GM18870 (cell line): ENCODE measurements around the gene RETREG1.

ENCODE experiments used
- ATAC-seq: cut with Tn5 transposase; IDR thresholded peaks from one replicate; pipeline ENCODE4 v1.9.1; 2021; ENCODE audit warnings: moderate library complexity; ENCODE audit not compliant: unreplicated experiment

The RETREG1 gene

GRCh38 chr5:16585041-16585667 is 31.6 kb downstream of the RETREG1 start:
- ATAC-seq: peak; percentile 68

GRCh38 chr5:16582081-16582480 is 34.7 kb downstream of the RETREG1 start:
- ATAC-seq: no peak

DNA sequence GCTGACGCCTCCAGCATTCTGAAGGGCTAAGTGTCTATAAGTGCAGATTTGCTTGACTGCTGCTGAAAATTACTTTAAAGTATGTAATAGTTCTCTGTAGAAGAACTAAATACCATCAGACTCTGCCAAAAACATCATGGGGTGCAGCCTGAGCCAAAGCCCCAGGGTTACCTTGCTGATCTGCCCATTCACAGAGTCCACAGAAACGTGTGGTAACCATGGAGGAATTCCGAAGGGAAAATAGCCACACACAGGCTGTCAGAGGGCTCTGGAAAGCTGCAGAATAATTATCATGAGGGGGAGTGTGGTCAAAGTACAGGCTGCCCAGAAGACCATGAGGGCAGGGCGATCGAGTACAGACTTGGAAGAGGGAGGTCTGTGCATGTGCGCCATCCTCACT is 36.4 kb downstream of the RETREG1 start:
- no peak for ATAC-seq

DNA sequence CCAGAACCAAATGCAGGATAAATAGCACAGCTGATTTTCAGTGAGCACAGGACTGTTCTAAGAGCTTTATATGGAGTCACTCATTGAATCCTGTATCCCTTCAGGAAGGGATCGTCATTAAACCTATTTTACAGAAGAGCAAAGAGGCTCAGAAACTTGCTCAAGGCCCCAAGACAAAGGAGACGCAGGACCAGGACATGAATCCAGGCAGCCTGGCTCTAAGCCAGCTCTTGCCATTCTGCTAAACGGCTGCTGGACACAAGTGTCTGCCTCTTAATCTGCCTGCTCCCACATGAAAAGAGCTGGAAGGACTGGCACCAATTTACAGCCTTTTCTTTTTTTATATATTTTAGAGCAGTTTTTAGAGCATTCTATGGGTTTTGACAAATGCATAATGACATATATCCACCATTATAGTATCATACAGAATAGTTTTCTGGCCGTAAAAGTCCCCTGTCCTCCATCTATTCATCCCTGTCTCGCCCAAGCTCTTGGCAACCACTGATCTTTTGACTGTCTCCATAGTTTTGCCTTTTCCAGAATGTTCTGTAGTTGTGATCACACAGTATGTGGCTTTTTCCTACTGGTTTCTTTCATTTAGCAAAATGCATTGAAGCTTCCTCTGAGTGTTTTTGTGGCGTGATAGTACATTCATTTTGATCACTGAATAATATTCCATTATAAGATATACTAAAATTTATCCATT is 37.5 kb downstream of the RETREG1 start:
- no peak for ATAC-seq

DNA sequence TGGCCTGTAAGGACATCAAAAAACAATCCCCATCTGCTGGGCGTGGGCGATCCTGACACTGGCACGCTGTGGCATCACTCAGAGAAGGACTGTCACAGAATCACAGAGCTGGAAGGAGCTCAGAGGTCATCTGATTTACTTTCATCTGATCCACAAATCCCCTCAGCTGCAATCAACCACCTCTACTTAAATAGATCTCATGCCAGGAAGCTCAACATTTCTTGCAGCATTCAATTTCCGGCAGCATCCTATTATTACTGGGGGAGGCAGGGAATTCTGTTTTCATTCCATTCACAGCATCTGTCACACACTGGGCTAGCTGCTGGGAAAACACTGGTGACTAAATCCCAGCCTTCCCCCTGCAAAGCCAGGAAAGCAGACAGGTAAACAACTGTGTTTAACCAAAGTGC is 38.3 kb downstream of the RETREG1 start:
- no peak for ATAC-seq

- ATAC-seq: no peak
Observed at GRCh38 chr5:16577677-16578076, 39.1 kb downstream of the RETREG1 start.

GRCh38 chr5:16574789-16575721 is 41.7 kb downstream of the RETREG1 start:
- no peak for ATAC-seq

DNA sequence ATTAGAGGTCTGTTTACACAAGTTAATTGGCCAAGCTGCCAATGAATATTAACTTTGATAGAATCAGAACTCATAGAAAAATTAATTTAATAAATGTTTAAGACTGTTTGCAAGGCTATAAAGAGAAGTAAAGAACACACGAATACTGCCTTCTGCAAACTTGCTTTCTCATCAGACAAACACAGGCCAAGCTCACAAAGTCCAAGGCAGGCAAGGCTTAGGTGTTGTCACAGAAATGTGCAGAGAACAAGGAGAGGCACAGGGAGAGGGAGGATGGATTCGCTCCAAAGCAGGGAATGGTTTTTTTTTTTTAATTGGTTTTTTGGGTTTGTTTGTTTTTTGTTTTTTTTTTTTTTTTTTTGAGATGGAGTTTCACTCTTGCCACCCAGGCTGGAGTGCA is 43.4 kb downstream of the RETREG1 start:
- ATAC-seq: no peak

- no peak for ATAC-seq
Observed at GRCh38 chr5:16572289-16573015, 44.3 kb downstream of the RETREG1 start.

- no peak for ATAC-seq
Observed at GRCh38 chr5:16571016-16571415, 45.8 kb downstream of the RETREG1 start.

- no peak for ATAC-seq
Observed at GRCh38 chr5:16570121-16570815, 46.5 kb downstream of the RETREG1 start.

DNA sequence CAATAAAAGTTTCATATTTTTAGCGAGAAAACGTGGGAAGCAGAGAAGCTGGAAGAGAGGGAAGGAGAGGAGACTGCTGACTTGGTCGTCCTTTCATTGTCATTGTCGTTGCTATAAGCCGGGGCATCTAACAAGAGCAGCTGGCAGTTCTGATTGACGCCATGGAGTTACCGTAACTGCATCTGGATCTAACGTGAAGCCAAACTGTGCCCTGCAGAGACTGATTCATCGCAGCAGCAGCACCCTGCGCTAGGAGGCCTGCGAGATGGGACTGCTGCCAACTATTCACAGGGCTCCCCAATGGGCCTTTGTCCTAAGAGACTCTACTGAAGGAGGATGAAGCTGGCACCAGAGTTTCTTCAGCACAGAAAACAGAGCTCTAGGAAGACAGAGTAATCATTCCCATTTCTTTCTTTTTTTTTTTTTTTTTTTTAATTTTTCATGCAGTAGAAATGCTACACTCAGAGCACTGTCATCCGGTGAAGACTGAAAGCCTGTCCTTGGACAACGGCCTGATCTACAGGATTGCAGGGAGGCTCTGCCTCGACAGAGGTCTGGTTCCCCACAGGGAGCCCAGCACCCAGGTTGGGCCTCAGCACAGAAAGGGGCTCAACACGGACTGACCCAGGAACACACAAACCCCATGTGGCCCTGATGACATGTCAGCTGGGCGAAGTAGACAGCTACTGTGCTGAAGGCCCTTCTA is 47.8 kb downstream of the RETREG1 start:
- ATAC-seq: no peak

DNA sequence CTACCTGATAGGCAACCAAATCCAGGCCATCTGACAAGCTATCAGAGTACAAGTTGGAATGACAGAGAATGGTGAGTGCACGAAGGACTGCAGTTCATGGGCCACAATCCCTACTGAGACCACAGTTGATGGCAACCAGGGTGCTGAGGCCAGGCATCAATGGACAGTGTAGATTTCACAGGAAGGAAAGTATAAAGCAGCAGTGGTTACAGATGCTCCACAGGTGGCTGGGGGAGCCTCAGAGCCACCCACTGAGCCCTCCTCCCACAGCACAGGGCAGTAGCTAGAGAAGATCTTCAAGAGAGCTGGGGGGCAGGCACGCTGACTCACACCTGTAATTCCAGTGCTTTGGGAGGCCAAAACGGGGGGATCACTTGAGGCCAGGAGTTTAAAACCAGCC is 49.4 kb downstream of the RETREG1 start:
- no peak for ATAC-seq

GRCh38 chr5:16565118-16565517 is 51.7 kb downstream of the RETREG1 start:
- ATAC-seq: no peak

DNA sequence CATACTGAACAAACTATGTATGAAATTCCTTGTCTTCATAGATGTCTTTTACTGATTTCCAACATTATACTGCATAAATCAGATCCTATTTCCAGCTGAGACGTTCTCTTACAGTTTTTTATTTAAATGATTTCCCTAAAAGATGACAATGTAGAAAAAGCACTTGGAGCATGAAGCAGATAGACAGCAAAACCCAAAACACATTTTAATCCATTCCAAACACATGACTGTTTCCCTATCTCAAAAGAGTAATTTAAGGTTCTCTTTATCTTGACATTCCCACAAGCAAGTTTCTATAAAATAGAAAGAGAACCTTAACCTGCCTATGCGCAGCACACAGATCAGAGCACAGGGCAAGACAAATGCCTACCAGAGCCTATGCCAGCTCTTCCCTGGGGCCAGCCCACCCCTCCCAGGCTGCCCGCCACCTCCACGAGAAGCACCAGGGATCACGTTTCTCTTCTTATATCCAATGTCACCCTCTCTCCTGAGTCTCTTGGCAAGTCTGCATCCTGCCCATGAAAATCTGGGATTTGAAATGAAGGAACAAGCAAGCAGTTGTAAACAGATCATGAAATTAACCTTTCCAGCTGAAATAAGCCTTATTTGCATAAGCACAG is 52.4 kb downstream of the RETREG1 start:
- ATAC-seq: no peak

GRCh38 chr5:16563686-16564085 is 53.1 kb downstream of the RETREG1 start:
- ATAC-seq: no peak

GRCh38 chr5:16561660-16562059 is 55.1 kb downstream of the RETREG1 start:
- ATAC-seq: no peak

DNA sequence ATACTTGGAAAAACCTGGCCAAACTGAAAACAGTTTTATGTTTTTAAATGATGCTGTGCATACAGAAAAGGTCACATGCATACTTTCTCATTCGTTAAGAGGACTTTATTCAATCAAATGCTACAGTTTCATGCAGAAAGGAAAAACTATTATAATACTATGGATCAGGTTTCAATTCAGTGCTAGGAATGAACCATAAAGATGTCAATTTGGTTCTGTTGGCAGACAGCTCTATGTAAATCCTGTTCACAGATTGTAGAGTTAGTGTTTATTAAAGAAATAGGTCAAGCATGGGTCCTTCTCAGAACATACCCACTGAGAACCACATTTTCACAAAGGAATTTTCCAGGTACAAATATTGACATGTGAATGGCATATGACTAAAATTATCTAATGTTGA is 57.1 kb downstream of the RETREG1 start:
- ATAC-seq: no peak

- no peak for ATAC-seq
Observed at GRCh38 chr5:16558984-16559629, 57.7 kb downstream of the RETREG1 start.
